ENCODE results near the gene RAB24. TPM values are rescaled to one million over a fixed set of nuclear protein-coding genes. Genes with fewer than 3 reads are reported as not detected.

Gene RAB24
- total and polyA plus RNA-seq, 2 experiments from 2014 or later: 81.5 to 94.7 TPM

- TF ChIP-seq, protein P1, sequence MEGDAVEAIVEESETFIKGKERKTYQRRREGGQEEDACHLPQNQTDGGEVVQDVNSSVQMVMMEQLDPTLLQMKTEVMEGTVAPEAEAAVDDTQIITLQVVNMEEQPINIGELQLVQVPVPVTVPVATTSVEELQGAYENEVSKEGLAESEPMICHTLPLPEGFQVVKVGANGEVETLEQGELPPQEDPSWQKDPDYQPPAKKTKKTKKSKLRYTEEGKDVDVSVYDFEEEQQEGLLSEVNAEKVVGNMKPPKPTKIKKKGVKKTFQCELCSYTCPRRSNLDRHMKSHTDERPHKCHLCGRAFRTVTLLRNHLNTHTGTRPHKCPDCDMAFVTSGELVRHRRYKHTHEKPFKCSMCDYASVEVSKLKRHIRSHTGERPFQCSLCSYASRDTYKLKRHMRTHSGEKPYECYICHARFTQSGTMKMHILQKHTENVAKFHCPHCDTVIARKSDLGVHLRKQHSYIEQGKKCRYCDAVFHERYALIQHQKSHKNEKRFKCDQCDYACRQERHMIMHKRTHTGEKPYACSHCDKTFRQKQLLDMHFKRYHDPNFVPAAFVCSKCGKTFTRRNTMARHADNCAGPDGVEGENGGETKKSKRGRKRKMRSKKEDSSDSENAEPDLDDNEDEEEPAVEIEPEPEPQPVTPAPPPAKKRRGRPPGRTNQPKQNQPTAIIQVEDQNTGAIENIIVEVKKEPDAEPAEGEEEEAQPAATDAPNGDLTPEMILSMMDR (IDR thresholded peaks at IDR 0.05; ENCODE audit: low read depth, low read length): no peak
- H3K9me3 ChIP-seq (ENCODE audit: low read depth): no peaks in the 10 kb centered on the region
- H3K27ac ChIP-seq: no peak overlapping the region
- no peak for DNase-seq (ENCODE audit: low read depth in 1 of 2, low spot score in 1 of 2)
- H3K27me3 ChIP-seq: no peaks in the 10 kb centered on the region
- no peak overlapping the region for H3K4me3 ChIP-seq
- peaks cover 49% of the 10 kb centered on the region for H3K36me3 ChIP-seq
- no peaks in the 10 kb centered on the region for H3K4me1 ChIP-seq (ENCODE audit: low read depth)
Measured at GRCh38 chr5:177270653-177271052, 32.9 kb downstream of the RAB24 start.

DNA sequence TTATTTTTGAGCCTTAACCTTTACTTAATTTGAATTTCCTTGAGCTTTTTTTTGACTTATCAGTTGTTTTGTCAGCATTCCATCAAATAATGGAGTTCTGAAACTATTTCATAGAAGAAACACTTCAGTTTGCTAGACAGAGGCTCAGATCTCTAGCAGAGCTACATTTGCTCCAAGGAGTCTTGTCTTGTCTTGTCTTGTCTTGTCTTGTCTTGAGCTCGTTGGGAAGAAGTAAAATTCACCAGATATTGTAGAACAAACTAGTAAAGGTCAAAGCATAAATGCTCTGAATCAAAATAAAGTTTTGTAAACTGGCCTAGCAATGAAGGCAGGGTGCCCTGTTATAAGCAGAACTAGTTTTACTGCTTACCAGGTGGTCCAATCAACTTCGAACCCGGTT, 33.5 kb downstream of the RAB24 start:
- H3K4me3 ChIP-seq: no peak overlapping the region
- TF ChIP-seq, protein P1 (IDR thresholded peaks at IDR 0.05; ENCODE audit: low read depth, low read length): no peak
- H3K36me3 ChIP-seq: peaks cover 47% of the 10 kb centered on the region
- no peak for DNase-seq (ENCODE audit: low read depth in 1 of 2, low spot score in 1 of 2)
- no peaks in the 10 kb centered on the region for H3K9me3 ChIP-seq (ENCODE audit: low read depth)
- H3K4me1 ChIP-seq (ENCODE audit: low read depth): no peaks in the 10 kb centered on the region
- H3K27me3 ChIP-seq: no peaks in the 10 kb centered on the region
- H3K27ac ChIP-seq: no peak overlapping the region

DNA sequence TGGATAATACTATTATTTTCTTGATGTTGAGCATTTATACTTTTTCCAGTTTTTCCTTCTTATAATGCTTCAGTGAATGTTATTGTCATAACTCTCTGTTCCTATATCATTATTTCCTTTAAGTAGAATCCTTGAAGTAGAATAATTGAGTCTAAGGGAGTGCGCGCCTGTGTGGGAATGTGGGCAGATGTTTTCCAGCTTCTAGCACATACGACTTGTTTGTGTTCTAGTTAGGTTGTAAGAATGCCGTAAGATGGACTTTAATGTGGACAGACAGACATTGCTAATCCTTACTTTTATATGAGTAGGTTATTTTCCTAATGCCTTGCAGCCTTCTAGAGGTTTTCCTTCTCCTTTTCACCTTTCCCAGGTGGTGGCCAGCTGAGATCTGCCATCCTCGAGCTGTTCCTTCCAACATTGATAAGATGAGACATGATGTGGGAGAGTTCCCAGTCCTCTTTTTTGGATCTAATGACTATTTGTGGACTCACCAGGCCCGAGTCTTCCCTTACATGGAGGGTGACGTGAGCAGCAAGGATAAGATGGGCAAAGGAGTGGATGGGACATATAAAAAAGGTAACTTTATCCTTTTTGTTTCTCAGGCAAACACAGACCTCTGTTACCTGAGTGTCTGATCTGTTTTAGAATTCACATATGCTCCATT, 34.2 kb downstream of the RAB24 start:
- TF ChIP-seq, protein P1 (IDR thresholded peaks at IDR 0.05; ENCODE audit: low read depth, low read length): no peak
- no peak for DNase-seq (ENCODE audit: low read depth in 1 of 2, low spot score in 1 of 2)
- Histone ChIP-seq H3K27me3 (no peaks in the 10 kb centered on the region), H3K4me3 (no peak overlapping the region), H3K4me1 (ENCODE audit: low read depth) (no peaks in the 10 kb centered on the region), H3K27ac (no peak overlapping the region), H3K9me3 (ENCODE audit: low read depth) (no peaks in the 10 kb centered on the region), H3K36me3 (peaks cover 42% of the 10 kb centered on the region)

GRCh38 chr5:177265395-177265794, 38.1 kb downstream of the RAB24 start:
- peaks cover 42% of the 10 kb centered on the region for H3K36me3 ChIP-seq
- no peak overlapping the region for H3K27ac ChIP-seq

DNA sequence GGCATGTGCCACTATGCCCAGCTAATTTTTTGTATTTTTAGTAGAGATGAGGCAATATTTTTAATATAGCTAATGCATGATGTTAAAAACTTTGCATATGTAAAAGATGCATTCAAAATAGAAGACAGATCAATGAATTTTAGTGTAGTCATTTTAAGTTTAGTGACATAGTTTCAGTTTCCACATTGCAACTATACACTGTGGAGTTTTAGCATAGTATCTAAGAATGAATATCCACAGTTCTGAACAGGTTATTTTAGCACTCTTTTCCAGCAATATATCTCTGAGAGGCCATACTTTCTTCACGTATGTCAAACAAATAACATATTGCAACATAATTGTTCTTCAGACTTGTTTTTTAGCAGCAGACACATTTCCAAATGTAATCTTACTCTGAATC, 39.3 kb downstream of the RAB24 start:
- Histone ChIP-seq H3K27me3 (no peaks in the 10 kb centered on the region), H3K27ac (no peak overlapping the region), H3K4me1 (ENCODE audit: low read depth) (no peaks in the 10 kb centered on the region), H3K36me3 (peaks cover 43% of the 10 kb centered on the region), H3K9me3 (ENCODE audit: low read depth) (no peaks in the 10 kb centered on the region), H3K4me3 (no peak overlapping the region)
- DNase-seq (ENCODE audit: low read depth in 1 of 2, low spot score in 1 of 2): no peak
- TF ChIP-seq, protein P1 (IDR thresholded peaks at IDR 0.05; ENCODE audit: low read depth, low read length): no peak

More at GRCh38 chr5:177265395-177265794, 38.1 kb downstream of the RAB24 start:
- Histone ChIP-seq H3K27me3 (no peaks in the 10 kb centered on the region), H3K9me3 (ENCODE audit: low read depth) (no peaks in the 10 kb centered on the region), H3K4me3 (no peak overlapping the region), H3K4me1 (ENCODE audit: low read depth) (no peaks in the 10 kb centered on the region)
- TF ChIP-seq, protein P1 (IDR thresholded peaks at IDR 0.05; ENCODE audit: low read depth, low read length): no peak
- no peak for DNase-seq (ENCODE audit: low read depth in 1 of 2, low spot score in 1 of 2)
